PC-9 (cell line): ENCODE data around the gene ZNF574. TPM values are rescaled to one million over a fixed set of nuclear protein-coding genes. Genes with fewer than 3 reads are reported as not detected.
"Not testable (repeated sequence)": the region's sequence is repeated elsewhere in the genome, so short reads cannot be mapped to it uniquely, and the experiment has no call there.

Experiments used
- BruUV-seq: library from RNA; stranded (reverse); fragments of 400-500 nt; replicated peaks from 2 replicates; lab custom pipeline; 2021; lab: Mats Ljungman, UMichigan
- CTCF ChIA-PET: fragments of 300-600 bp; sonication (Branson Sonifier 250); formaldehyde crosslinking; loops from one replicate; lab custom pipeline; 2022; ENCODE audit warnings: antibody characterized with exemption; lab: Charles Lee
- POLR2A ChIA-PET: fragments of 300-600 bp; sonication (Branson Sonifier 250); formaldehyde crosslinking; loops from one replicate; lab custom pipeline; 2022; ENCODE audit warnings: antibody characterized with exemption; ENCODE audit not compliant: unreplicated experiment; lab: Charles Lee
- DNase-seq, 2 experiments: peaks; one replicate each; pipeline versions ENCODE4 v3.0.0 to v3.0.0-alpha.2; 2015 to 2022; ENCODE audit warnings: mixed read lengths in 1 of 2
- H2AFZ ChIP-seq: fragments of 200-600 bp; sonication (generic); 2 replicates; pipeline ENCODE4 v1.8.1; 2017; ENCODE audit warnings: antibody characterized with exemption
- H3F3A ChIP-seq: fragments of 200-600 bp; sonication (generic); 2 replicates; pipeline ENCODE4 v1.8.1; 2017; ENCODE audit warnings: antibody characterized with exemption, mild to moderate bottlenecking, low read depth; ENCODE audit not compliant: insufficient read depth
- H3K27ac ChIP-seq: fragments of 200-600 bp; sonication (generic); 2 replicates; pipeline ENCODE4 v1.6.1; 2016; ENCODE audit warnings: mixed run types
- H3K27me3 ChIP-seq: fragments of 200-600 bp; sonication (generic); 2 replicates; pipeline ENCODE4 v1.6.1; 2016; ENCODE audit warnings: low read depth, mixed run types; ENCODE audit not compliant: insufficient read depth
- H3K36me3 ChIP-seq: fragments of 200-600 bp; sonication (generic); 2 replicates; pipeline ENCODE4 v1.6.1; 2016; ENCODE audit warnings: low read depth, mixed run types
- H3K4me1 ChIP-seq: fragments of 200-600 bp; sonication (generic); replicated peaks from 2 replicates; pipeline ENCODE4 v1.6.1; 2016; ENCODE audit warnings: mixed run types; ENCODE audit not compliant: insufficient read depth
- H3K4me2 ChIP-seq: fragments of 200-600 bp; sonication (generic); 2 replicates; pipeline ENCODE4 v1.6.1; 2017; ENCODE audit warnings: mixed run types
- H3K4me3 ChIP-seq: fragments of 200-600 bp; sonication (generic); 2 replicates; pipeline ENCODE4 v1.6.1; 2016; ENCODE audit warnings: mixed run types
- H3K79me2 ChIP-seq: fragments of 200-600 bp; sonication (generic); 2 replicates; pipeline ENCODE4 v1.6.1; 2017; ENCODE audit warnings: low read depth, mixed run types
- H3K9me2 ChIP-seq: fragments of 200-600 bp; sonication (generic); 2 replicates; pipeline ENCODE4 v1.8.1; 2017; ENCODE audit warnings: mild to moderate bottlenecking; ENCODE audit not compliant: insufficient read depth
- H3K9me3 ChIP-seq: fragments of 200-600 bp; sonication (generic); 2 replicates; pipeline ENCODE4 v1.8.1; 2016; ENCODE audit warnings: low read depth; ENCODE audit not compliant: insufficient read depth
- H4K20me1 ChIP-seq: fragments of 200-600 bp; sonication (generic); 2 replicates; pipeline ENCODE4 v1.8.1; 2017; ENCODE audit not compliant: insufficient read depth
- CTCF ChIP-seq: fragments of 200-600 bp; sonication (generic); conservative IDR thresholded peaks from 2 replicates; pipeline ENCODE4 v1.6.1; 2017; ENCODE audit warnings: mixed run types, antibody characterized with exemption, mild to moderate bottlenecking, moderate library complexity
- EZH2 ChIP-seq: fragments of 200-600 bp; sonication (generic); IDR thresholded peaks from 2 replicates; pipeline ENCODE4 v1.8.0; 2017; ENCODE audit warnings: antibody characterized with exemption, low read depth
- intact Hi-C: fragments of 100-400 bp; cut with micrococcal nuclease; formaldehyde crosslinking; loops from one replicate; pipeline ENCODE4 v1.10.0; 2022; ENCODE audit not compliant: unreplicated experiment
- total RNA-seq: library from RNA; stranded (reverse); gene quantifications from 2 replicates; pipeline ENCODE4 v1.2.3, GENCODE V29; 2021

ZNF574 gene
- total RNA-seq, 1 experiment from 2014 or later, result 19.4 TPM

DNA sequence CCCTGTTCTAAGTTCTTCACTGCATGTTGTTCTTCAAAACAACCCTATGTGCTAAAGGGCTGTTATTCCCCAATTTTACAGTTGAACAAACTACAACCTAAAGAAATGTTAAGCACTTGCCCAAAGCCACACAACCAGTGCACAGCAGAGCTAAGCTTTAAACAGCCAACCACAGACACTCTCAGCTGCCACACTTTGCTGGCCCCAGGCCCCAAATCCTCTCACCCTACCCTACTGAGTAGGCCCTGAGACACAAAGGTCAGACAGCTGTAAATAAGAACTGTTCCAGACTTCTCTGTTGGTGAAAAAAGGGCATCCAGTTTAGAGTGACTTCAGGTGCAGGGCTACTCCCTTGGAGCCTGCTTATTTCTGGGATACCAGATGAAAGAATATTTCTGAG, 35.9 kb upstream of the ZNF574 start:
- no TSS peak for BruUV-seq
- no peak overlapping the region for H3K4me2 ChIP-seq
- POLR2A ChIA-PET, result no interaction called here

GRCh38 chr19:42040491-42040890, 35.5 kb upstream of the ZNF574 start:
- intact Hi-C loops, H3K9me3 ChIP-seq, CTCF ChIA-PET: not testable (repeated sequence)

More for the DNA sequence above, 35.9 kb upstream of the ZNF574 start:
- no peak overlapping the region for H3K27ac ChIP-seq
- no peaks in the 10 kb centered on the region for H3K36me3 ChIP-seq
- TF ChIP-seq CTCF, result no peak
- no peak for TF ChIP-seq EZH2
- intact Hi-C loops, result no loop called here
- no peaks in the 10 kb centered on the region for H3K4me1 ChIP-seq
- no peaks in the 10 kb centered on the region for H3K9me2 ChIP-seq
- no peaks in the 10 kb centered on the region for H3K9me3 ChIP-seq
- H3K79me2 ChIP-seq, result no peaks in the 10 kb centered on the region
- no peak for DNase-seq
- H3F3A ChIP-seq, result no peaks in the 10 kb centered on the region
- no peak overlapping the region for H3K4me3 ChIP-seq
- no peak overlapping the region for H2AFZ ChIP-seq
- CTCF ChIA-PET, result no interaction called here
- no peaks in the 10 kb centered on the region for H4K20me1 ChIP-seq
- 0 out of 2 replicates have a peak, but pooled peaks cover 5% of the 10 kb centered on the region for H3K27me3 ChIP-seq

DNA sequence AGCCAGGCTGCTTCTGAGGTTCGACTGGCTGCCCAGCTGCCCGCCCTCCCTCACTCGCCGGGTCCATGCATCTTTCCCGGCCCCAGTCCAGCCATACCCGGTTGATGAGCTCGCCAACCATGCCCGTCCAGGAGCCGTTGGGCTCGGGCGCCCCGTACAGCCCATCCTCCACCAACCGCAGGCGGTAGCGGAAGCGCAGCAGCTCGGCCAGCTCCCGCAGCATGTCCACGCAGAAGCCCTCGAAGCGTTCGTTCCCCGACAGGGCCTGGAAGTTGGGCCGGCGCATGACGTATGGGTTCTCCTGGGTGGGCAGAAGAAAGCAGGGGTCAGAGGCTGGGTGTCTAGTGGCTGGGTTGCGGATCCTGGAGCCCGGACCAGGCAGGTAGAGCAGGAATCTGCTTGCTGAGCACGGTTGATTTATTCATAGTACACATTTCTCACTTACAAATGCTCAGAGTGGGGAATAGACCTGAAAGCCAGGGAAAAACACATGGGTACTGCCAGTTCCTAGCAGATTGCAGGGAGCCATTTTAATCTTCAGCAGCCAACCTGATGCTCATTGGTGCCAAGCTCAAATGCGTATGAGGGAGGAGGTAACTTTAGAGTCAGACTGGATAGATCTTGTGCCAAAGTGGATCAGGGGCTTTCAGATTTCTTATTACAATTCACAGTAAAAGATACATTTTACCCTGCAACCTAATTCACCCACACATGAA, 33.4 kb upstream of the ZNF574 start:
- CTCF ChIA-PET, result interaction anchor here (0.6 kb wide), 1 partner anchor 36 kb away, joined by 5 read pairs; no protein-coding TSS in a partner anchor
- Histone ChIP-seq H3K9me3 (no peaks in the 10 kb centered on the region), H2AFZ (no peak overlapping the region), H3K36me3 (no peaks in the 10 kb centered on the region), H3K79me2 (no peaks in the 10 kb centered on the region), H4K20me1 (no peaks in the 10 kb centered on the region), H3F3A (no peaks in the 10 kb centered on the region), H3K27ac (no peak overlapping the region), H3K9me2 (no peaks in the 10 kb centered on the region), H3K4me3 (no peak overlapping the region), H3K27me3 (0 out of 2 replicates have a peak, but pooled peaks cover 5% of the 10 kb centered on the region), H3K4me2 (no peak overlapping the region), H3K4me1 (no peaks in the 10 kb centered on the region)
- intact Hi-C loops, result no loop called here
- no peak for TF ChIP-seq CTCF
- no peak for TF ChIP-seq EZH2
- no peak for DNase-seq
- BruUV-seq, result no TSS peak
- POLR2A ChIA-PET, result no interaction called here

More at GRCh38 chr19:42040491-42040890, 35.5 kb upstream of the ZNF574 start:
- H3K9me2 ChIP-seq, H3F3A ChIP-seq, H3K36me3 ChIP-seq, POLR2A ChIA-PET, H3K4me3 ChIP-seq, H2AFZ ChIP-seq, DNase-seq, H3K4me2 ChIP-seq, H3K27ac ChIP-seq, H3K4me1 ChIP-seq, H3K27me3 ChIP-seq, BruUV-seq, H3K79me2 ChIP-seq, H4K20me1 ChIP-seq: not testable (repeated sequence)
